ENCODE measurements around the gene CRIM1.
"Not testable (repeated sequence)": the region's sequence is repeated elsewhere in the genome, so short reads cannot be mapped to it uniquely, and the experiment has no call there.

CRIM1 gene, protein sequence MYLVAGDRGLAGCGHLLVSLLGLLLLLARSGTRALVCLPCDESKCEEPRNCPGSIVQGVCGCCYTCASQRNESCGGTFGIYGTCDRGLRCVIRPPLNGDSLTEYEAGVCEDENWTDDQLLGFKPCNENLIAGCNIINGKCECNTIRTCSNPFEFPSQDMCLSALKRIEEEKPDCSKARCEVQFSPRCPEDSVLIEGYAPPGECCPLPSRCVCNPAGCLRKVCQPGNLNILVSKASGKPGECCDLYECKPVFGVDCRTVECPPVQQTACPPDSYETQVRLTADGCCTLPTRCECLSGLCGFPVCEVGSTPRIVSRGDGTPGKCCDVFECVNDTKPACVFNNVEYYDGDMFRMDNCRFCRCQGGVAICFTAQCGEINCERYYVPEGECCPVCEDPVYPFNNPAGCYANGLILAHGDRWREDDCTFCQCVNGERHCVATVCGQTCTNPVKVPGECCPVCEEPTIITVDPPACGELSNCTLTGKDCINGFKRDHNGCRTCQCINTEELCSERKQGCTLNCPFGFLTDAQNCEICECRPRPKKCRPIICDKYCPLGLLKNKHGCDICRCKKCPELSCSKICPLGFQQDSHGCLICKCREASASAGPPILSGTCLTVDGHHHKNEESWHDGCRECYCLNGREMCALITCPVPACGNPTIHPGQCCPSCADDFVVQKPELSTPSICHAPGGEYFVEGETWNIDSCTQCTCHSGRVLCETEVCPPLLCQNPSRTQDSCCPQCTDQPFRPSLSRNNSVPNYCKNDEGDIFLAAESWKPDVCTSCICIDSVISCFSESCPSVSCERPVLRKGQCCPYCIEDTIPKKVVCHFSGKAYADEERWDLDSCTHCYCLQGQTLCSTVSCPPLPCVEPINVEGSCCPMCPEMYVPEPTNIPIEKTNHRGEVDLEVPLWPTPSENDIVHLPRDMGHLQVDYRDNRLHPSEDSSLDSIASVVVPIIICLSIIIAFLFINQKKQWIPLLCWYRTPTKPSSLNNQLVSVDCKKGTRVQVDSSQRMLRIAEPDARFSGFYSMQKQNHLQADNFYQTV
- 8.7 to 52.1 (median 22.3) reads per million in 4 experiments for total RNA-seq

DNA sequence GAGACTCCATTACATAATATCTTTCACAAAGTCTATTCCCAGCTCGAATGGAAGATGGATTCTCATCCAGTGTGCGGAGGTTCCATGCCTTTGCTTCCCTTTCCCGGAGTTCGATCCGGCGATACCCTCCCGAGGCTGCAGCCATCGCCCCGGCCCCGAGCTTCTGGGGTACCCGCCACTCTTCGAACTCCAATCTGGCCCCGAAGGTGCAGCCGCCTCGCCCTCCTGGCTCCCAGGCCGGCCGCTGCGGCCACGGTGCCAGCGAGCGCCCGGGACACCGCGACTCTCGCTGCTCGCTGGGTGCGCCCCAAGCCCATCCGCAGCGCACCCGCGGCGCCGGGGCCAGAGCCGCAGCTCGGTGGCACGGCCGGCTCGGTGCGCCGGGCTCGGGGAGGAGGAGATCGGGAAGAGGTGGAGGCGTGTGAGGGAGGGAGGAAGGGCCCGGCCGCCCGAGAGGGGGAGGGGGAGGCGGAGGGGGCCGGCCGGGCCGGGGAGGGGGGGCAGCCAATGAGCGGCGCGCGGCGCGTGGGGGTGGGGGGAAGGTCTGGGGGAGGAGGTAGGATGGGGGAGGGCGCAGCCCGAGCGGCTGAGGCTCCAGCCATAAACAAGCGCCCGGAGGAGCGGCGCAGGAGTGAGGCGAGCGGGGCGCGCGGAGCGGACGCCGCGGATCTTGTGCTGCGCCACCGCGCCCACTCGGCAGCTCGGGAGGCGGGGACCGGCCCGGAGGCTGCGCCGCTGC lies at the start of gene CRIM1:
CRIM1 (plus strand) TSS at position 628 of the 739 bp plus-strand sequence. CDS start 515 bp downstream, outside the sequence.
- no peak for DNase-seq

DNA sequence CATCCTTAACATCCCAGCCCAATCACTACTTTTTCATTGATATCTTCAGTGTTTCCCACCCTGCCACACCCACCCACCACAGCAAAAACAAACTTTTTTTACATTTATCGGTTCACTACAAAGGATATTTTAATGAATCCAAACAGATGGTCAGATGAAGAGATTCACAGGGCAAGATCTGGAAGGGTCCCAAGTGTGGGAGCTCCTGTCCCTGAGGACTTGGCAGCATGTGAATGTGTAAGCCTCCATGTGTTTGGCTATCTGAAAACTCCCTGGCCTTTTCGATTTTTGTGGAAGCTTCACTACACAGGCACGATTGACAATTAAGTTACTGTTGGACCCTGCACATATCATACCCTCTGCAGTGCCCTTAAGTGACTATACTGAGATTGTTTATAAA lies 48.1 kb upstream of the CRIM1 start:
- DNase-seq = no peak

DNA sequence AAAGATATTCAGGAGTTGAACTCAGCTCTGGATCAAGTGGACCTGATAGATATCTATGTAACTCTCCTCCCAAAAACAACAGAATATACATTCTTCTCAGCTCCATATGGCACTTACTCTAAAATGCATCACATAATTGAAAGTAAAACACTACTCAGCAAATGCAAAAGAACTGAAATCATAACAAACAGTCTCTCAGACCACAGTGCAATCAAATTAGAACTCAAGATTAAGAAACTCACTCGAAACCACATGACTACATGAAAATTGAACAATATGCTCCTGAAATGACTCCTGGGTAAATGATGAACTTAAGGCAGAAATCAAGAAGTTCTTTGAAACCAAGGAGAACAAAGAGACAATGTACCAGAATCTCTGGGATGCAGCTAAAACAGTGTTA lies 45.1 kb upstream of the CRIM1 start:
- DNase-seq = not testable (repeated sequence)

DNA sequence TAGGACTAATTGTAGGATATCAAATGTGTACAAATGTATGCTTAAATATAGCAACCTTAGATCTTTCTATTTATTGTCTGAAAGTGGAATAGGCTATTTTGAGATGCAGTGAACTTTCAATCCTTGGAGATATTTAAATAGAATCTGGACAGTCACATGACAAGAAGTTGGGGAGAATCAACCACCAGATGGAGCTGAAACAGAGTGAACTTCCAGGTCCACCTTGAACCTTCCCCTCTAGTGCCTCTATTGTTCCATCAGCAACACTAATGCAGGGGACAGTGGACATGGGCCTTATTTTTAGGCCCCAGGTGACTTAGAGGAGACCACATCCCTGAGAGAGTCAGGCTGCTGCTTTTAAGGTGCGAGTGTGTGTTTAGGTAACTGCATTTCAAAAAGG lies 37.0 kb upstream of the CRIM1 start:
- DNase-seq = no peak

DNA sequence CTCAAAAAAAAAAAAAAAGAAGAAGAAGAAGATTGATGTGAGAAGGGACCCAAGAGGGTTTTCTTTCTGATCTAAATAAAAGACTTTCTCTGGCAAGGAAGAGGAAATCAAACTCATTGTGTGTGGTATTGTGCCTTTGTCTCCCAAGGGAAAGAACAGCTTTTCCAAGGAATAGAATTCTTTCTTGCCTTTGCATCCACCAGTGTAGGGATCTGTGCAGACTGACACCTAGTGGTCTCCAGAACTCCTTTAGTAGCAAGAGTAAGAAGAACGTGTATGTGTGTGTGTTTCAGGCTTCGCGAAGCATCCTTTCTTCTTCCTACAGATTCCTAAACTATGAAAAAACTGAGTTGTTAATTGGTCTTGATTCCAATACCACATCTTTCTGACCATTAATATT lies 33.5 kb upstream of the CRIM1 start:
- DNase-seq = no peak

DNA sequence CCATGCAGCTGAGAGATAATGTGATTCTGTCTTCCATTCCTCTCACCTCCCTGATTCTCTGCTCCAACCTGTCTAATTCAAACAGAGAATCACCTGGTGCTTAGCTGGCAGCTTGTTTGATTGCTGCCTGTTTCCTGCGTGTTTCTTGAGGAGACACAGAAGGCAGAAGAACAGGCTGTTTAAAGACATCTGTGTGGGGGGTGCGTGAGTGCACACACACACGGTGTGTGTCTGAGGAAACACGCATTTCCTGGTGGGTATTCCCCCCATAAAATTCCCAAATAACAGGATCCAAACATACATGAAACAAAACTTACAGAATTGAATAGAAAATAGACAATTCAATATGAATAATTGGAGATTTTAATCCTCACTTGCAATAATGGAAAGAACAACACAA lies 29.3 kb upstream of the CRIM1 start:
- DNase-seq = no peak

DNA sequence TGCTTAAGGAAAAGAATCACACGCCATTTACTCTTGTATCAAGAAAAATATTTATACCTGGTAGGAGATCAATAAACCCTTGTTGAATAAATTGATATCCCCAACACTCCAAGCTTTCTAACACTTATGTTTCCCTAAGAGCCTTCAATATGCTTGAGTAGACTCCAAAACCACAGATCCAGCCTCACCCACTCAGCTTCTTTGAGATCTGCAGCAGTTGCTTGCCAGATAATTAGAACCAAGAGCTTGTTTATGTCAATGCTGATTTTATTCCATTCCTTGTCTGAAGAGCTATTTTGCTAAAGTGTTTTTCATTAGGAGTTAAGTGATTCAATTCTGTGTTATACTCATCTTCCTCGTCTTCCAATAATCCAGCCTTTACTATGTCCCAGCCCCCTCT lies 26.3 kb upstream of the CRIM1 start:
- no peak for DNase-seq

DNA sequence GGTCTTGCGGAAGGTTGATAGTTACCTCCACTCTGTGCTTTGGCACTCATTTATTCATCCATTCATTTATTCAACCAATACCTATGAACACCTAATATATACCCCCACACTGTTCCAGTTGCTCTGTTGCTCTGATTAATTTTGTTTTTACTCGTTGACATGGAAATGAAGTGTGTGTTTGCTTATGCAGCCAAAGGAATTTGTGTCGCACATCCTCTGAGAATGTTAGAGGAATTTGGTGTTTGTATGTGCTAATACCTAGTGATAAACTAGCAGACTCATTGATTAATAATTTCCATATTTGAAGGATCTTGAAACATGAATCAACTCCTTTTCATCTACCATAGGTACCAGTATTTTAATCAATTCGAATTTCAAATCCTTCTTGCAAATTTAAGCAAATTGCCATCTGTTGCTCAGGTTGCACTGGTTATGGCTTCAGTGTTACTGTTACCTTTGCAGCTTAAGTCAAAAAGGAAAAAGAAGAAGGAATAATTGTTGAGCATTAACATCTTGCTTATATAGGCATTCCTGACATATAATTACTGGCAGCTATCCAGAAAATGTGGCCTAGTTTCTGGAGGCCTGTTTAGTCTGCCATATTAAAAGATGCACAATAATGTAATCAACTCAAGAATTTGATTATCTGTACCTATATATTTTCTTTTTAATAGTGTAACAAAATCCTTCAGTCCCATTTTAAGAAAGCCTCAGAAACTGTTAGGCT lies 25.7 kb upstream of the CRIM1 start:
- no peak for DNase-seq

DNA sequence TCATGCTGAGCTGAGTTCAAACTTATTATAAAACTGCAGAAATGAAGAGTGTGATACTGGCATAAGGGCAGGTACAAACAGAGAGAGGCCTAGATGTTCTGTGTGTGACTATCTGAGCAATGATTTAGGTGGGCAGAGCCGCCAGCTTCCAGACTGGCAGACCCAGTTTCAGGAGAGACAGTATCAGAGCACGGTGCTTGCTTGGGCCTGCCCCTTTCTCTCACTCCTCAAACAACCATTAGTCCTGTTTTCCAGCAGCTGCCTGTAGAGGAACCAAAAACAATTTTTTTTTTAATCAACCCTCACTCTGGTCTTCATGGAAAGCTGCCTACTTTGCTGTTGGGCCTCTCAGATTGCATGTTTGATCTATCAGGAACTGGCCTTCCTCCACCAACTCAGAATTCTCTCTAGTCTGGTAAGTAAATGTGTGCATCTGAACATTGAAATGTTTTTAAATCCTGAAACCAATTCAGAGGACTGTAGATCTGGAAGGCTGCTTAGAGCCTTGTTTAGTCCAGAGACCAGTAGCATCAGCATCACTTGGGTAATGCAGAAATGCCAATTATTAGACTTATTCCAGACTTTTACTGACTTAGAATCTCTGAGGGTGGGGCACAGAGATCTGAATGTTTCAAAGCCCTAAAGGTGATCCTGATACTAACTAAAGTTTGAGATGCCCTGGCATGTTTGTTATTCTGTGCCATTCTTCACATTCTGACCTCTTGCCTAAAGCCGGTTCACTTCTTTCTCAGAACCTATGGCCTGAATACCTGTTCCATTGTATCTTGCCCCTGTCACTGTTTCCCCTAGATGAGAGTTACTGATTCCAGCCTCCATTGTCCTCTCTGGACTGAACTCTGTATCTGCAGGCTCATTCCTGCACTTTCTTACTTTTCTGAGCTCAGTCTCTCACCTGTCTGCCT lies 24.8 kb upstream of the CRIM1 start:
- no peak for DNase-seq

DNA sequence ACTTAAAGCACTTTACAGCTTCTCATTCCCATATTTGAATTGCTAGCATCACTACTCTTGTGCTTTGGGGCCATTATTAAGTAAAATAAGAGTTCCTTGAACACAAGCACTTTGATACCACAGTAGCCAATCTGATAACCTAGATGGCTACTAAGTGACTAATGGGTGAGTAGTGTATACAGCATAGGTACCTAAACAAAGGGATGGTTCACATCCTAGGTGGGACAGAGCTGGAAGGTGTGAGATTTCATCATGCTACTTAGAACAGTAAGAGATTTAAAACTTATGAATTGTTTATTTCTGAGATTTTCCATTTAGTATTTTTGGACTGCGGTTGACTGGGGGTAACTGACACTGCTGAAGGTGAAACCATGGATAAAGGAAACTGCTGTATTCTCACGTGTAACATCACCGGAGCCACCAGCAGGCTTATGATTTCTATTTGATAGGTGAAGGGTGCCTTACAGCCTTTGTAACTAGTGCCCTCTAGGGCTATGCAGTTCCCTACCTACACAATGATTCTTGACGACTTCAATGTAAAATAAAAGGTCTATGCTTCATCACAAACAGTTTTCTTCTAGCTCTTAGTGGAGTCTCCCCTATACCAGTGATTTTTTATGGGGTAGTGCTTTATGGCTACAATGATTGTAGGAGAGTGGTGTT lies 22.1 kb upstream of the CRIM1 start:
- DNase-seq = no peak

DNA sequence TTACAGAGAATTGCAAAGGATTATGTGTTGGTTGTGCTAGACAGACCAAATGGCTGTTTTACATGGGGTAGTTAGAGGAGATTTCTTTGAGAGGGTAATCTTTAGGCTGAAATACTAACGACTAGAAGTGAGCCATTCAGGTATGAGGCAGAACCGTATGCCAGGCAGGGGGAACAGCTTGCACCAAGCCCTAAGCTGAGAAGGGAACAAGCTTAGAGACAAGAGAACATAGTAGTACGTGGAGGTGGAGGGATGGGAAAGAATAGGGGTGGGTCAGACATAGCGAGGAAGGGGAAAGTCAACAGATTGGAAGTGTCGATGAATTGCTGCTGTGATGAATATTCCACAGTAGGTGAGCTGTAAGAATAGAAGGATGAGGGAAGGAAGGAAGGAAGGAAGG lies 20.0 kb upstream of the CRIM1 start:
- DNase-seq = no peak

DNA sequence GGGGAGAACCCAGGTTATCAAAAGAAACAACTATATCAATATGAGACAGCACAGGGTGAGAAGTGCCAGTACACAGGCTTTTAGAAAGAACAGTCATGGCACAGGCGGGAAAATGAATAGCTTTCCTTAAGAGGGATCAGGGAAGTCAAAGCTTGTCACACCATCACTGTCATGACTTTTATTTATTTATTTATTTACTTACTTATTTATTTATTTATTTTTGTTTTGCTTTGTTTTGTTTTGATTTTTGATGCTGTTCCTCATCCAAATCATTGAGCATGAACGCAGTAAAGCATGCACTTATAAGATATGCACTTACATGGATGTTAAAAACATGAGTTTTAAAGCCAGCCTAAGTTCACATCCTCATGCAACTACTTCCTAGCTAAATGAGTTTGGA lies 19.3 kb upstream of the CRIM1 start:
- DNase-seq = no peak

DNA sequence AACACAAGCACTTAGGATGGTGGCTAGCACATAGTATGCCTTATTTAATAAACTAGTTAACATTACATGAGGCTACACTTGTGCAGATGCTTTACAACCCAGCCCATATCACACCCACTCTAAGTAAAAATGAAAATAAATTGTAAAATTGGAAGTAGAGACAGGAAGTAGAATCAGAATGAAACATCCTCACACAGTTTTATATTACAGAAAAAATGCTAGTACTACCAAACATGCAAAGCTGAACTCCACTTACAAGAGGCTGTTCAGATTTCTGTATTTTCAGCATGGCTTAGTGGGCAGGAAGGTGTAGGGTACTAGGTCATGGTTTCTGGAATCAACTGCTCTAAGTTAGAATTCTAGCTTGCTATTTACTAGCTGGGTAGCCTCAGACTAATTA lies 18.2 kb upstream of the CRIM1 start:
- no peak for DNase-seq

DNA sequence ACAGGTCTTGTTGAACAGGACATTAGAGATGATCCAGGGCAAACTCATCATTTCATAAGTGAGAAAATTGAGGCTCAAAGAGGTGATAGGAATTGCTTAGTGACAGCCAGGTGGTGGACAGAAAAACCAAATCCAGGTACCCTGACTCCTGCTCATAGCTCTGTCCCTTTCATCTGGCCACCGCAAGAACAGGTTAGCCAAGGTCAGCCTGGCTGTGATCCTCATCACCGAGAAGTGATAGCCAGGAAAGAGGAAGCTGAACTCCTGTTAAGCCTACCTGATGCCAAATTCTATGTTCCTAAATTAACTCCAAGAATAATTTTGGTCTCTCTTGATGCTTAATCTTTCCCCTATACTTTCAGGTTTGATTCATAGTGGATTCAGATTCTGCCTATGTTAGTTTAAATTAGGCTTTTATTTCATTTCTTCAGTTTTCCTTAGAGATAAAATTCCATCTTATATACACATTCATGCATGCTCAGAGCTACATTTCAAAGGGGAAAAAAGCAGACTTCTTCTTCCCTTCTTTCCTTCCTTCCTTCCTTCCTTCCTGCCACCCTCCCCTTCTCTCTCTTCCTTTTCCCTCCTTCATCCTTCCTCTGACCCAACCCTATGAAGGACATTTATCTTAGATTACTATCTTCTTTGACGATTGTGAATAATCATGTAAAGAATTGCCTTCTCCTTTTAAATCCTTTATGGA lies 17.3 kb upstream of the CRIM1 start:
- DNase-seq = no peak

DNA sequence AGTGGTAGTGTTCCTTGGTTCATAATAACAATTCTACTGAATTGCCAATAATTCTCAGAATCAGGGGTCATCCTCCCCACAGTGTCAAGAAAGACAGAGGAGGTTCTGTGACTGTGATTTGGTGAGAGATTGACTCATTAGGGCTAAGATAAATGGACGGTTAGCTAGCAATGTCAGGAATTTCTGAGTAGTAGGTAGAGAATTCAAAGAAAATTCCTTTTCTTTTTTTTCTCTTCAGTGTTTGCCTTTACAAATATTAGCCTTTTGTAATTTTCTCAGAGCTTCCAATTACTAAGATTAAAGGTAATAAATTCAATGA lies 16.8 kb upstream of the CRIM1 start:
- no peak for DNase-seq

DNA sequence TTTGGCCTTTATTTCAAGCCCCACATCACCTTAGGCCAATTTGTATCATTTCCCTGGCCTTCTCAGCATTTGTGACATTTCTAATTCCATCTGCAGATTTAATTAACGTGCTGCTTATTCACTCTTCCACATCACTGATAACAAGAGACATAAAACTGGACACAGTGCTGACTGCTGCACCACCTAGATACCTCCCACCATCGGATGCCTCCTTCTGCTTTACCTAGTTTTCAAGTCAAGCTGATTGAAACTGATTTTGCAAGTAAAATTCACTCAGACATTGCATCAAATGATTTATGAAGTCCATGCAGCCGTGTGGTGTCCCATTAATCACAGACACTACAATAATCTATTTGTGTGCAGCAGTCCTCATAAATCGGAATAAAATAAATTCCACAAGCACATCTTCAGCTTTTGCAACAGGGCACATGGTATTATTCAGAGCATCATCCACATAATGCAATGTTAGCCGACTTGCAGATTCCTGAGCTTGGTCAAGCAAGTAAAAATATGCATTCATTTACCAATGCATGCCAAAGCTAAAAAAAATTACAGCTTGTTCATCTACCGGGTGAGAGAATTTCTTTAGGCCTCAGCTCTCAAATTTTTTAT lies 15.9 kb upstream of the CRIM1 start:
- DNase-seq = no peak

DNA sequence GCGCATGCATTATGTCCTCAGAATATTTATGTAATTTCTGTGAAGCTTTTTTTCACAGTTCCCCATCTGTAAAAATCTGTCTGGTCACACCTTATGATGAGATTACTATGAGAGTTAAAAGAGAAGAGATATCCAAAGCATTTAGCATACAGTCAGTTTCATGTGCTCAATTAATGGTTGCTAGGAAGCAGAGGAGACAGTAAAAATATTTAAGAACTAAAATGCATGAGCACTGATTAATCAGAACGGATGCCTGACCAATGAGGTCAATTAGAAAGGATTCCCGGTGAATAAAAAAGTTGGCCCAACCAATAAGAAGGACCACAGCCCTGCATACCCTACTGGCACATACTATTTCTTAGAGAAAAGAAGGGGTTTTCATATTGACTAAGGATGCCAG lies 12.0 kb upstream of the CRIM1 start:
- no peak for DNase-seq

DNA sequence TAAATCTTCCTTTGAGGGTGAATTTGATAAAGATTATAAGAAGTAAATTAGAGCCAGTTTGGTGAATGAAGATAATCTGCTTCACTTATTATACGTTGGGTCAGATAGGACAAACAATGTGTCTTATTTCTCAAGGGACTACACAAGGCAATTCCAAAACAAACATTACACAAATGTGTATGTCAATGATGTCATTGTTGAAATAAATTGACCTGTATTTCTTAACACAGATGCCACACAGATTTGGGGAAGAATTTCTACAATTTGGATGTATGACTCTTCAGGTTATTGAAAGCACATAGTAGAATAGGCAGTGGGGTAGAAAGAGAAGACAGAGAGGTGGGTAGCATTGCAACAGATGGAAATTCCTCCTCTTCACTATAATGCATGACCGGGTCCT lies 6.9 kb upstream of the CRIM1 start:
- no peak for DNase-seq

DNA sequence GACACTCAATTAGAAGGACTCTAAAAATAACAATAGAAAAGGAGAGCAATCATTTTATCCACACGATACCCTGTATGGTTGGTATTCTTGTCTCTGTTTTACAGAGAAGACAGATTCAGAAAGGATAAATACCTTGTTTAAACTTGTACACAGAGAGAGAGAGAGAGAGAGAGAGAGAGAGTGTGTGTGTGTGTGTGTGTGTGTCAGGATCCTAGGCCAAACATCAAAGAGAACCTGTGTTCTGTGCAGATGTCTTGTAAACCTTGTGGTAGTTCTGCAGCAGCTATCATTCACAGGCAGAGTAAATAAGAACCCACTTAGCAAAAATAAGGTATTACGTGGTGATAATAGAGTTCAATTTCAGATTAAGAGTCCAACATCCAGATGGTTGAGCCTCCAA lies 4.3 kb upstream of the CRIM1 start:
- no peak for DNase-seq

Data from effector CD8-positive, alpha-beta T cell (primary cell).